Measurements from ENCODE around the gene SIK2.

DNA sequence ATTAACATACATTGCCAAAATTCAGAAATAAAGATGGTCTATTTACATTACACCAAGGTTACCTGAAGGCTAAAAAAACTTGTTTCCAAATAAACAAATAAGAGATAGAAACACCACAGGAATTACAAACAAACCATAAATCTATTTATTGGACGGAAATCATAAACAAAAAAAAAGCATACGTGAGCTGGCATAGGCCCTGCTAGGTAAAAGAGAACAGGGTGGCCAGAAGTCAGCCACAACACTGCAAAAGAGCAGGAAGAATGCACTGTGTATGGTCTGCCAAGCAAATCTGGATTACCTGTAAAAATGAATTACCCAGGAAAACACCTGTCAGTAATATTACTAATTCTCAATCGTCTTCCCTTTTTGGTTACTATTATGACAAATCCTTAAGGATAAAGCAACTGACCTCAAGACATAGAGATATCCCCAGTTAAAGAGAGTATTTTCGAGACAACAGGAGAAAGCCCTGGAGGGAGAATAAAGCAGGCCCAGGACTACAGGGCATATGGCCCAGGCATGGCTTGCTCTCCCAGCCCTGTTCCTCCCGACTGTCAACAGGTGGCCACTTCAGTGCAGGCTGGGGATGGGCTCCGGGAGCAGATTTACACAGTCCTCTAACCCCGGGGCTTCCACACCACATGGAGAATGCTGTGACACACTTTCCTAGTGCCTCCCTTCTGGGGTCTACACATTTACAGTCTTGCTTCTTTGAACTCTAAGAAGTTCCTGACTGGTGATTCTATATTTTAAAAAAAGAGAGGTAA is 146.0 kb downstream of the SIK2 start:
- TF ChIP-seq, protein P1, sequence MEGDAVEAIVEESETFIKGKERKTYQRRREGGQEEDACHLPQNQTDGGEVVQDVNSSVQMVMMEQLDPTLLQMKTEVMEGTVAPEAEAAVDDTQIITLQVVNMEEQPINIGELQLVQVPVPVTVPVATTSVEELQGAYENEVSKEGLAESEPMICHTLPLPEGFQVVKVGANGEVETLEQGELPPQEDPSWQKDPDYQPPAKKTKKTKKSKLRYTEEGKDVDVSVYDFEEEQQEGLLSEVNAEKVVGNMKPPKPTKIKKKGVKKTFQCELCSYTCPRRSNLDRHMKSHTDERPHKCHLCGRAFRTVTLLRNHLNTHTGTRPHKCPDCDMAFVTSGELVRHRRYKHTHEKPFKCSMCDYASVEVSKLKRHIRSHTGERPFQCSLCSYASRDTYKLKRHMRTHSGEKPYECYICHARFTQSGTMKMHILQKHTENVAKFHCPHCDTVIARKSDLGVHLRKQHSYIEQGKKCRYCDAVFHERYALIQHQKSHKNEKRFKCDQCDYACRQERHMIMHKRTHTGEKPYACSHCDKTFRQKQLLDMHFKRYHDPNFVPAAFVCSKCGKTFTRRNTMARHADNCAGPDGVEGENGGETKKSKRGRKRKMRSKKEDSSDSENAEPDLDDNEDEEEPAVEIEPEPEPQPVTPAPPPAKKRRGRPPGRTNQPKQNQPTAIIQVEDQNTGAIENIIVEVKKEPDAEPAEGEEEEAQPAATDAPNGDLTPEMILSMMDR (IDR thresholded peaks at IDR 0.05 in 8 of 11, conservative IDR thresholded peaks at IDR 0.05 in 3 of 11): no peak
- TF ChIP-seq POLR2A (IDR thresholded peaks at IDR 0.05): no peak

All from spleen (tissue), 7 donors.